Measurements from ENCODE around the gene AMER1. TPM values are rescaled to one million over a fixed set of nuclear protein-coding genes. Genes with fewer than 3 reads are reported as not detected.

The AMER1 gene
- total RNA-seq, 2 donors from 2014 or later: 4.0 to 4.4 TPM

Other genes with a start within 250 kb of the AMER1 start
- not detected for gene ASB12, start 24.9 kb upstream of the AMER1 start, total RNA-seq
- gene MTMR8, start 189.7 kb upstream of the AMER1 start, total RNA-seq: 1 to 10 TPM; 6.4 to 6.8 TPM